HG03064 (cell line): ENCODE data around the gene RAB13.

ENCODE experiments used
- ATAC-seq: cut with Tn5 transposase; IDR thresholded peaks from one replicate; pipeline ENCODE4 v1.9.1; 2021; ENCODE audit warnings: low read depth; ENCODE audit not compliant: unreplicated experiment

Gene RAB13

GRCh38 chr1:153978274-153978909 is 7.7 kb downstream of the RAB13 start:
- no peak for ATAC-seq

GRCh38 chr1:153977250-153978240 is 8.6 kb downstream of the RAB13 start, which contains the start of gene JTB:
TSS of gene JTB (minus strand) at chr1:153977674. CDS start at chr1:153977252, 422 bp downstream.
- peak; percentile 73 for ATAC-seq

GRCh38 chr1:153976819-153977249 is 9.3 kb downstream of the RAB13 start:
- no peak for ATAC-seq

- ATAC-seq, result no peak
Observed at GRCh38 chr1:153973525-153973924, 12.6 kb downstream of the RAB13 start.

- ATAC-seq, result no peak
Observed at GRCh38 chr1:153973071-153973470, 13.1 kb downstream of the RAB13 start.

GRCh38 chr1:153970346-153970745 is 15.8 kb downstream of the RAB13 start:
- no peak for ATAC-seq

GRCh38 chr1:153968972-153969371 is 17.2 kb downstream of the RAB13 start:
- ATAC-seq, result no peak

- no peak for ATAC-seq
Observed at GRCh38 chr1:153968408-153968807, 17.7 kb downstream of the RAB13 start.

GRCh38 chr1:153968000-153968363 is 18.2 kb downstream of the RAB13 start:
- ATAC-seq, result no peak

GRCh38 chr1:153967107-153967999 is 18.8 kb downstream of the RAB13 start, which contains the start of gene CREB3L4:
TSS of gene CREB3L4 (plus strand) at chr1:153967902. CDS start at chr1:153968526, 624 bp downstream.
- ATAC-seq, result peak; percentile 52

- no peak for ATAC-seq
Observed at GRCh38 chr1:153963850-153964331, 22.2 kb downstream of the RAB13 start.

GRCh38 chr1:153963030-153963849 is 22.9 kb downstream of the RAB13 start, which contains the start of gene SLC39A1:
TSS of gene SLC39A1 (minus strand) at chr1:153963537. CDS start at chr1:153962715, 822 bp downstream.
- peak; percentile 34 for ATAC-seq

- no peak for ATAC-seq
Observed at GRCh38 chr1:153962088-153963029, 23.8 kb downstream of the RAB13 start.

GRCh38 chr1:153961421-153961820 is 24.7 kb downstream of the RAB13 start:
- no peak for ATAC-seq

GRCh38 chr1:153960206-153960605 is 25.9 kb downstream of the RAB13 start:
- ATAC-seq, result no peak

GRCh38 chr1:153959454-153959853 is 26.7 kb downstream of the RAB13 start:
- ATAC-seq, result no peak

GRCh38 chr1:153958961-153959260 is 27.2 kb downstream of the RAB13 start:
- ATAC-seq, result no peak
